ENCODE data around the gene GZMM.
"Not testable (repeated sequence)": the region's sequence is repeated elsewhere in the genome, so short reads cannot be mapped to it uniquely, and the experiment has no call there.

GZMM gene

DNA sequence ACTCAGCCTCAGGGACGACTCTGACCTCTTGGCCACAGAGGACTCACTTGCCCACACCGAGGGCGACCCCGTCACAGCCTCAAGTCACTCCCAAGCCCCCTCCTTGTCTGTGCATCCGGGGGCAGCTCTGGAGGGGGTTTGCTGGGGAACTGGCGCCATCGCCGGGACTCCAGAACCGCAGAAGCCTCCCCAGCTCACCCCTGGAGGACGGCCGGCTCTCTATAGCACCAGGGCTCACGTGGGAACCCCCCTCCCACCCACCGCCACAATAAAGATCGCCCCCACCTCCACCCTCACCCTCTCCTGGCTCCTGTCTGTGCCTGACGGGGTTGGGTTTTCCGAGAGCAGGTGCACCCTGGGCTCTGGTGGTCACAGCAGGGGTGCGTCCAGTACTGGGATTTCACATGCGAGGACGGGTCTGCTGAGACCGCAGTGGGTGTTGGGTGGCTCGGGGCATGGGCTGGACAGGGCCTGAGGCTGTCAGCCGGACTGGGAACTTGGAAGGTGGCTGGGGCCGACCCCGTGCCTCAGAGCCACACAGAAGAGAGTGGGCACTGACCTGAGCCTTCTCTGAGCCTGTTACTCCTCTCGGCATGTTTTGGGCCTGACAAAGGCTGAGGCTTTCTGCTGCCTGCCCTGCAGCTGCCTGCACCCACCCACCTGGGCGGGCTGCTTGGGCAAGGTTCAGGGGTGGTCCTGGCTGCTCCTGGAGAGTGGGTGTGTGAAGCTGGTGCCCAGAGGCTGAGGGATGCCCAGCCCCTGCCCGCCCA, 39.5 kb downstream of the GZMM start:
- no peak for DNase-seq (ENCODE audit: low read depth)

DNA sequence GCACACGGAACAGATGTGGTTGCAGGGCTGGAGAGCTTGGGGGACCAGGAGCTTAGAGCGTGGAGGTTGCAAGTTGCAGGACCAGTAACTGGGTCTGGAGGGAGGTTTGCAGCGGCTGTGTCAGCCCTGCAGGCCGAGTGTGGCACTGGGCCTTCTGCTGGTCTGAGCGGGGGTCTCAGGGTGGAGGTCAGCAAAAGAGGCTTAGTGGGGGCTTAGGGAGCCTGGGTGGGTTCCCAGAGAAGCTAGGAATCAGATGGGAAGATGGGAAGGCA, 40.1 kb downstream of the GZMM start:
- DNase-seq (ENCODE audit: low read depth), result no peak

DNA sequence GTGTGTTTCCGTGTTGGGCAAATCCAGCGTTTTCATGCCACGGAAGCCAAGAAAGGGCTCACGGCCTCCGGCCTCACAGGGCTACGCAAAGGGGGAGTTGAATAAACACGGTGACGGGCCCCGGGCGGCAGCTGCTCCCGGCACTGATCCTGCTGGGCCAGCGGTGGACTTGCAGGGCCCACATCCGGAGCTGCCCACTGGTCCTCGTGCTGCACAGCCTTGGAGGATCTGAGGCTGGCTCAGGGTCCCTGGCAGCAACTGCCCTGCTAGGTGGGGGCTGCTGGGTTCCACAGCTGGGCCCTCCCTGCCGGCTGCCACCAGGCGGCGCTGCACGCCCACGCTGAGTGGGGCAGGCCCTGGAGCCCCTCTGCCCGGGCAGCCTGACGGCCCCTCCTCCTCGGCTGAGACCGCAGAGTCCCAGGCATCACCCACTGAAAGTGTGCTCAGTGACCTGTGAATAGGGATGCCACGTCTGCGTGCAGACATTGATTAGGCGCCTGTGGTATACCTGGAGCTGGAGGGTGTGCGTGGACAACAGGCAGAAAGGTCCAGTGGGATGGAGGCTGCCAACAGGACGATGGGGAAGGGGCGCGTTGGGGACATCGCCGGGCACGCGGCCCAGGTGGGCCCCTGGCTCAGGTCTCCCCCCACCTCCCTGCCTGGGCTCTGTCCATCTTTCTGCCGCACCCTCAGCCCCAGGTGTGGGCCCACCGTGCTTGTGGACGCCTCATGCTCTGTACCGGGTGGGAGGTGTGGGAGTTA, 40.6 kb downstream of the GZMM start:
- DNase-seq (ENCODE audit: low read depth), result peak; percentile 47

DNA sequence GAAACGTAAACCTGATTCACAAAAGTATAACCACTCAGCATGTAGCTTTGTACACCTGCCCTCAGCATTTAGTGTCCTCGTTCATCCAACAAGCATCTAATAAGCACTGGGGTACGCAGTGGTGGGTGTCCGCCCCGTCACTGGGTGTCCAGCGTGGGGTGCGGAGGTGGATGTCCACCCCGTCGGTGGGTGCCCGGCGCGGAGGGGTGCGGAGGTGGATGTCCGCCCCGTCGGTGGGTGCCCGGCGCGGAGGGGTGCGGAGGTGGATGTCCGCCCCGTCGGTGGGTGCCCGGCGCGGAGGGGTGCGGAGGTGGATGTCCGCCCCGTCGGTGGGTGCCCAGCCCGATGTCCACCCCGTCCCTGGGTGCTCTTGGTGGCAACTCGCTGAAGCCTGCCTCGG, 41.3 kb downstream of the GZMM start:
- not testable (repeated sequence) for DNase-seq (ENCODE audit: low read depth)

- DNase-seq (ENCODE audit: low read depth), result no peak
Observed at GRCh38 chr19:585551-586110, 41.8 kb downstream of the GZMM start.

GRCh38 chr19:588093-588740, 44.4 kb downstream of the GZMM start:
- no peak for DNase-seq (ENCODE audit: low read depth)

GRCh38 chr19:588741-589692, 45.2 kb downstream of the GZMM start:
- DNase-seq (ENCODE audit: low read depth), result no peak

- DNase-seq (ENCODE audit: low read depth), result no peak
Observed at GRCh38 chr19:589693-590395, 46.0 kb downstream of the GZMM start, which contains the start of gene HCN2. Gene HCN2, plus strand, starts transcription at chr19:589881. Its CDS starts 65 bp downstream, at chr19:589946.

GRCh38 chr19:590396-590745, 46.5 kb downstream of the GZMM start:
- no peak for DNase-seq (ENCODE audit: low read depth)

DNA sequence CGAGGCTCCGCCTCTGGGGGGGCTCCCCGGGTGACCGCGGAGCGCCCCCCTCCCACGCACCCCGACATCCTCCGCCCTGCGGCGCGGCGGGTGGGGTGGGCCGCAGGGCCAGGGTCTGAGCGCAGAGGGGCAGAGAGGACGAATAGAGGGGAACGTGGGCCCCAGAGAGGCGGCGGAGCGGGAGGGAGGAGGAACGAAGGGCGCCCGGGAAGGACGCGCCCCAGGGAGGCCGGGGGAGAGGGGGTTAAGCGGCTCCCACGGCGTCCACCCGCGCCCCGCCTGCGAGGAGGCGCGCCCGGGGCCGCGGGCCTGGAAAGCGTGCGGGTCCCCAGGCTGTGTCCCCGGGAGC, 46.9 kb downstream of the GZMM start:
- DNase-seq (ENCODE audit: low read depth), result no peak

GRCh38 chr19:591099-591958, 47.5 kb downstream of the GZMM start:
- DNase-seq (ENCODE audit: low read depth), result no peak

- DNase-seq (ENCODE audit: low read depth), result no peak
Observed at GRCh38 chr19:592101-592500, 48.2 kb downstream of the GZMM start.

DNA sequence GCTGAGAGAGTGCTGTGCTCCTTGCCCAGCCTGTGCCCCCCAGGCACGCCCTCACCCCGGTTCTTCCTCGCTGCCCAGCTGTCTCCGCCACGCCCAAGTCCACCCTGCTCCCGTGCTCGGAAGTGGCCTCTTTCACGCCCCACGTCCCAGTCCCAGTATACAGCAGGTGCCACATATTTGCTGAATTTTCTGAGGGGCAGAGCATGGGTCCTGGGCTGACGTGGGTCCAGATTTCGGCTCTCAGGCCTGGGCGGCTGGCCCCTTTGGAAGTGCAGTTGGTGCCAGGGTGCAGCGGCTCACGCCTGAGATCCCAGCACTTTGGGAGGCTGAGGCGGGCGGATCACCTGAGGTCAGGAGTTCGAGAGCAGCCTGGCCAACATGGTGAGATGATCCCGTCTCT, 49.2 kb downstream of the GZMM start:
- no peak for DNase-seq (ENCODE audit: low read depth)

GRCh38 chr19:593505-593904, 49.7 kb downstream of the GZMM start:
- no peak for DNase-seq (ENCODE audit: low read depth)

DNA sequence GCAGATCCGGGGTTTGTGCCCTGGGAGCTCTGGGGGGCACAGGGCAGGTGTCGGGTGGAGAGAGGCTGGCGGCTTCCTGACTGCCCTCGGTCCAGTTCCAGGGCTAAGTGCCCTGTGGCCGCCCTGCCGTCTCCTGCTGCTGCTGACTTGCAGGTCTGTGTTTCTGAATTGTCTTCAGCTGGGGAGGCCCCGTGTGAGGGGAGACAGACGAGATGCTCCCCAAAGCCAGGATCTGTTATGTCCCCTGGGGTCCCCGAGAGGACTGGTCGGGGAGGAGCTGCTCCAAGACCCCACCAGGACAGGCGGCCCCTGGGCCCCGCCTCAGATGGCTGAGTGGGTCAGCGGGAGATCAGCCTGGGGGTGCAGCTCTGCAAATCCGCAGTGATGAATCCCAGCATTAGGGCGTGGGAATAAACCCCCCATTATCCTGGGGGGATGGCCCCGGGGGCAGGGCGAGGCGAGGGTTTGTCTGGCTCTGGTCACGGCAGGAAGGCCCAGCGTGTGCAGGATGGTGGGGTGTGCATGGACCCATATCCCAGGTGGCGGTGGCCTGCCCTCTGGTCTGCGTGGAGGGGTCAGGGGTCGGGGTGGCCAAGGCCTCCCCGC, 50.5 kb downstream of the GZMM start:
- DNase-seq (ENCODE audit: low read depth), result no peak

DNA sequence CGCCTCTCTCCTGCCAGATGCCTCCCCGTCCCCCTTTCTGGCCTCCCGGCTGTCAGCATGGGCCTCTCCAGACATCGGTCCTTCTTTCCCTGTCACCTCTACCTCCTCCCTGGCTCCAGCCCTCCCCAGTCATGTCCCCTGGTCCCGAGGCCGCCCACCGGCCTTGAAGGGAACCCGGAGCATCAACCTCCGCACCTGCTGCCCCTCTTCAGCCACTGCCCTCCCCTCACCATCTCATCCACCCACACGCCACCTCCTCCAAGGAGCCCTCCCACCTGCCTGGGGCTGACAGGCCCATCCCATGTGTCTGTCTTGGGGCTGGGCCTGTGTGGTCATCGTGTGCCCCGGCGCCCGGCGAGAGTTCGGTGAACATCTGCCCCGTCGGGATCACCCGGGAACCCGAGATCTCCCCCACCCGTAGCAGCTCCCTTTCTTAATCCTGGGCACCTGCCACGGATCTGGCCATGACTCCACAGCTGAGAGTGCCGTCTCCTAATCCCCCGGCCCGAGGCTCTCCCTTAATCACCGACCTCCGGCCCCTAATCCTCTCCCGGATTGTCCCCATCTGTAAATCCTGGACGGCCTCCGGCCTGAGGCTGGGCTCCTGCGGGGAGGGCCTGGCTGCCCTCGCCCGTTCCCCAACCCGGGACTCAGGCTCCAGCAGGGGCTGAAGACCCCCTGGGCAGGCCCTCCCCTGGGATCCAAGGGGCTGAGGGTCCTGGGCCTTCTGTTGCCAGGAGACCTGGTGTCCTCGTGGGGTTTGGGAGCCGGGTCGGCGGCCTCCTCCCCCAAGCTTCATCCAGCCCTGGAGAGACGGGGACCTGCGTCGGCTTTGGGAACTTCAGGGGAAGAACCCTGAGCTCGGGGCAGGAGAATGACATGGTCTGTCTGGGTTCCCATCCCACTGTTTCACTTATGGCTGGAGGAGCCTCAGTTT, 51.7 kb downstream of the GZMM start:
- no peak for DNase-seq (ENCODE audit: low read depth)

DNA sequence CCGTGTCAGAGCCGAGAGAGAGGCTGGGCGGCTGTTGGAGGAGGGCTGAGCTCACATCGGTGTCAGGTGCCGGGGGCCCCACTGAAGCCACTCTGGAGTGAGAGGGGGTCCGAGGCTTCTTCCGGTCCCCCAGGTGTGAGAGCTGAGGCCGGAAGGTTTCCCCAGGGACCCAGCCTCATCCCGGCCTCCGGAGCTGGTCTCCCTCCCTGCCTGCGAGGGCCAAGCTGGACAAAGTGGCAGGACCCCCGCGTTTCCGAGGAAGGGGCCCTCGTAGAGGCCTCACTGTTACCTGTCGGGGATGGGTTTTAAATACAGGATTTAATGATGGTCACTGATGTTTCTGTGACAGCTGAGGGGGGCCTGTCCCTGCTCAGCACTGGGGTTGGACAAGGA, 52.4 kb downstream of the GZMM start:
- no peak for DNase-seq (ENCODE audit: low read depth)

DNA sequence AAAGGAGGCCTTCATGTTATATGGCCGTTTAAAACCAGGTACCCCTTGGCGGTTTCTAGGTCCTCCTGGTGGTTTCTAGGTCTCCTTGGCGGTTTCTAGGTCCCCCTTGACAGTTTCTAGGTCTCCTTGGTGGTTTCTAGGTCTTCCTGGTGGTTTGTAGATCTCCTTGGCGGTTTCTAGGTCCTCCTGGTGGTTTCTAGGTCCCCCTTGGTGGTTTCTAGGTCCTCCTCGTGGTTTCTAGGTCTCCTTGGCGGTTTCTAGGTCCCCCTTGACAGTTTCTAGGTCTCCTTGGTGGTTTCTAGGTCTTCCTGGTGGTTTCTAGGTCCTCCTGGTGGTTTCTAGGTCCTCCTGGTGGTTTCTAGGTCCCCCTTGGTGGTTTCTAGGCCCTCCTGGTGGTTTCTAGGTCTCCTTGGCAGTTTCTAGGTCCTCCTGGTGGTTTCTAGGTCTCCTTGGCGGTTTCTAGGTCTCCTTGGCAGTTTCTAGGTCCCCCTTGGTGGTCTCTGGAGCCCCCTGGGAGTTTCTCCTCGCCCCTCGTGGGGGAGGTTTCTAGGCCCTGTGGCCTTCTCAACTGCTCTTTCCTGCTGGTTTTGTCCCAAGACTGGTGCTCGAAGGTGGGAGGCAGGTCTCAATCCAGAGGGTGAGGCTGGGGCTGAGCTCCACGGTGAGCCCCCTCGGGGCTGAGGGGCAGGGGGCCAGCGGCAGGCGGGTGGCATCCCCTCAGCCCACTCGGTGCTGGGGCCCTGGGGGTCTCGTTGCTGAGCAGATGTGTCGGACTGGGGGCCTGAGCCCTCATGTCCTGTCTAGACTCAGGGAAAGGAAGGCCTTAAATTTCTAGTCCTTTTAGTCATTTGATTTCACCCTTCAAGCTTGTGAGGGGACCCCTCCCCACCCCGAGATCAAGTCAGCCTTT, 53.8 kb downstream of the GZMM start:
- no peak for DNase-seq (ENCODE audit: low read depth)
